HG03196 (cell line): ENCODE results near the gene NPB.

Experiments used
- ATAC-seq: cut with Tn5 transposase; IDR thresholded peaks from one replicate; pipeline ENCODE4 v1.9.1; 2021; ENCODE audit not compliant: unreplicated experiment

NPB gene

DNA sequence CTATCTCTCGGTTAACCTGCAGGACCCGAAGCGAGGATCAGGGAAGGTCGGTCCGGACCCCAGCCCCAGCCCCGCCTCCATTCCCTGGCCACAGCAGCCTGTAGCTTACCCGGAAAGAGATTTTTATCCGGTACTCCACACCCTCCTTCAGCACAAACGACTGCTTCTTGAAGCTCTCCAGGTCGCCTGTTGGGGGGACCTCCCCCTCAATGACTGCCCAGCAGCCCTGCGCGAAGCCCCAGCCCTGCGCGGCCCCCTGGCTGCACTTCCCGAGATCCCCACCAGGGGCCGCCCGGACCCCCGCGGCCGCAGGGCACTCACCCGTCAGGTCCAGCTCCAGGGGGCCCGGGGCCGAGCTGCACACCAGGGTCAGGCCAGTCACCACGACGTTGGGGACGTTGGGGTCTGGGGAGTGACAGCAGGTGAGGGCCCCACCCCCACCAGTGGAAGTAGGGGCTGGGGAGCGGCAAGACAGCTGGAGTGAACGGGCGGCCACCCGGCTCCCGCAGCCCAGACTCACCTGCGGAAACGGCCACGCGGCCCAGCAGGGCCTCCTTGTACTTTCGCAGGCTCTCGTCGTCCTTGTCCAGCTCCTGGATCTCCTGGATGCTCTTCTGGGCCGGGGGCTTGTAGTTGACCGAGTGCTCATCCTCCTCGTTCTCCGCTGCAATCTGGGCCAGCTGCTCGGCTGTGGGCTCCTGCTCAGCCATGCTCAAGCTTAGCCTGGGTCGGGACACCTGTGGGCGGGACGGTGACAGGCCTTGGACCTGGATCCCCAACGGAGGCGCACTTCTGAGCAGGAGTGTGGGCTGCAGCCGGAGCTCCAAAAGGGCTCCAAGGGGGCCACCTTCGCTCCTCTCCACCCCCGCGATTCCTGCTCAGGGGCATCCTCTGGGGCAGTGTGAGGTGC, 32.6 kb upstream of the NPB start:
- no peak for ATAC-seq

DNA sequence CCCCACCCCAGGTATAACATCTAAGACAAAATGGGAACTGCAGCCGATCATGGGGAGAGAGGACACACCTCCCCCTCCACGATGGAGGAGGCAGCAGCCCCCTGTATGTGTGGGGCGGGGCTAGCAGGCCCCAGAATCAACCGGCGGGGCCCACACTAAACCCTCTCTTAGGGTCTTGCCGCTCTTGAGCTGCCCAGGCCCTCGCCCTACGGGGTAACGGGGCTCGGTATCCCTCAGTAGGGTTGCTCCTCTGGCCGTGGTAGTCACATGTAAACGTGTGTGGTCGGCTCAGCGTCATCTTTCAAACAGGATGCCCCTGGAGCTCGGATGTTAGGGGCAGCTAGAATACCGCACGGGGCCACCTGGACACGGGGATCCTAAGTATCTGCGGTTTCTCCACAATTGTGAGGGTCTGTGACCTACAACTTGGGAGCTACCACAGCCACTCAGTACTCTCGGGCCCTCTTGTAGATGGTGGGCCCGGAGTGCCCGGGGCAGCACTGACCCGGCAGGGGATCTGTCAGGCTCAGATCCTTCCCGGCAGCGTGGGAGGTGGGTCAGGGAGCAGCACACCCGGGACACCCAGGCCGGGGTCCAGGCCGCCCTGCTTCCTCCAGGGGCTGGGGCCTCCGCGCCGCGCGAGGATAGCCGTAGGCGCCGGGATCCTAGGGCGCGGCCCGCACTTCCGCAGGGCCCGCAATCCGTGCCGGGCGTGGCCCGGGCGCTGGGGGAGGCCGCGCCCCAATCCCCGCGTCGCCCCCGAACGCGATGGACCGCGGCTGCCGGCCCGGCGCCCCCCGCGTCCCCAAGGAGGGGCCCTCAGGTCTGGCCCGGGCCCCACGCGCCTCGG, 31.7 kb upstream of the NPB start:
- ATAC-seq = peak; percentile 11

DNA sequence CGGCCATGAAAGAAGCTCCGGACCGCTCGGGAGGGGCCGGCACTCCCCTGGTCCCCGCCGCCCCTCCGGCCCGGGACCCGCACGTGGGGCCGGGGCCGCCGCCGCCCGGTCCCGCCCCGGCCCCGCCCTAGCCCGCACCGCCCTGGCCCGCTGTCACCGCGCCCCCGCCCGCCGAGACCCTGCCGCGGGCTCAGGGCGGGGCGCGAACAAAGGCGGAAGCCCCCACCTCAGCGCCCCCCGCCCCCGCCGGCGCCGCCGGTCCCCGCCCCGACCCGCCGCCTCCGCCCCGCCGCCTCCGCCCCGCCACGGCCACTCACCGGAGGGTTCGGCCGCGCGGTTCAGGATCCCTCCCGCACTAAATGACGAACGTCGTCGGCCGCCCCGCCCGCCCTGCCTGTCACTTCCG, 31.1 kb upstream of the NPB start, which contains the start of gene ARHGDIA:
ARHGDIA (minus strand) TSS at position 357 of the 406 bp plus-strand sequence. CDS start 1,407 bp downstream, outside the sequence.
- peak; percentile 15 for ATAC-seq

DNA sequence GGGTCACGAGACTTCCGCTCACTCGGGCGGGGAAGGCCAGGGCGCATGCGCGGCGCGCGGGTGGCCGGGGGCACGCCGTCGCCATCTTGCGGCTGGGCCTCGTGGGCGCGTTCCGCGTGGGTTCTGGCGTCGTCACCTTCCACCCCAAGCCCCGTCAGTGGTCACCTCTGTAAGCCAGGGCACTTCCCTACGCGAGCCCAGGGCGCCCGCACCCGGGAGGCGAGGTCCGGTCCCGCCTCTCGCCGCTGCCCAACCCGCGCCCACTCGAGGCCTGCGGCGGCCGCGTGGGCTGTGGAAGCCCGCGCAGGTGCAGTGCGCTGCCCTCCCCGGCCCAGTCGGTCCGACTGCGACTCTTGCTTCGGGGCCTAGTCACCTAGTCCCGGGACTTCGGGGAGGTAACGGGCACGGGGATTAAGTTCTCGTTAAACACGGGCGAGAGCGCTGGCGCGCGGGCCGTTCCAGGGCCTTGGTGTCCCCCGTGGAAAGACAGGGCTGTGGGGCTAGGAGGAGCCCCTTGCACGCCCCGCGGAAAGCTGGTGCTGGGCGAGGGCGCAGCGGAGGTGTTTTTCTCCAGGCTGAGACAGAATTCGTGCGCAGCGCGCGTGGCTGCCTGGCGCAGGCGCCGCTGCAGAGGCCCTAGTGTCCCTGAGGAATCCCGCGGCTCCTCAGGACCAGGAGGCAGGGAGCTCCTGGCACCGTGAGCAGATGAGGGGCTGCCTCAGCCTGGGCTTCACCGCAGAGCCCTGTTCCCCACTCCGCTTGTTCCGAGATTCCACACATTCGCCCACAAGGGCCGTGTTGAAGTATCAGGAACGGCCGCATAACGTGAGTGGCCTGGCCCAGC, 30.4 kb upstream of the NPB start:
- ATAC-seq = peak; percentile 45

DNA sequence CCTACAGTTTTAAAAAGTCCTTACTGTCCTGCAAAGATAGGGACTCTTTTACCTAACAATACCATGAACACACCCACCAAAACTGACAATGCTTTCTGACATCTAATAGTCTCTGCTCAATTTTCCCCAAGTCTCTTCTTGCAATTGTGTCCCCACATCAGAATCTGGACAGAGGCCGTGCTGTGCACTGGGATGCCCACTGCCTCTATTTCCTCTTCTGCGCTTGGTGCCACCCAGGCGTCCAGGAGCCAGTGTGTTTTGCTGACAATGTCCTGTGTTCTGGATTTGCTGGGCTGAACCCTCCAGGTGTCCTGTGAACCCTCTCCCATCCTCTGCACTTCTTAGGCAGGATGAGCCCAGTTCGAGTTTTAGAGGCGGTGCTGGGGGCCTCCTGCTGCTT, 24.5 kb upstream of the NPB start:
- no peak for ATAC-seq

DNA sequence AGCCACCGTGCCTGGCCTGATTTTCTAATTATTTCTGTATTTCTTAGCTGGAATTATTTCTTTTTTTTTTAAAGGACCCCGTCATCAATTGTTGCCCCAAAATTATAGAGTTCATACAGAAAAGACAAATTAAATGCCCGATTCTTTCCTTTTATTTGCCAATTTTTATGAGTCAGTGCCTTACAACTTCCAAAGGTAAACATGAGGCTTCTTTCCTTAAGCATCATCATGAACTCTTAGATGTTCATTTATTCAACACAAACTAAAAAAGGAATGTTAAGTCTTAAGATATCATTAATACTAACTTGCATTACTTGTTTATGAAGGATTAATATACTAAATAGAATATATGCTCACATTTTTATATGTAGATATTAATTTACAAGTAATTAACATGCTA, 23.7 kb upstream of the NPB start:
- ATAC-seq = no peak

DNA sequence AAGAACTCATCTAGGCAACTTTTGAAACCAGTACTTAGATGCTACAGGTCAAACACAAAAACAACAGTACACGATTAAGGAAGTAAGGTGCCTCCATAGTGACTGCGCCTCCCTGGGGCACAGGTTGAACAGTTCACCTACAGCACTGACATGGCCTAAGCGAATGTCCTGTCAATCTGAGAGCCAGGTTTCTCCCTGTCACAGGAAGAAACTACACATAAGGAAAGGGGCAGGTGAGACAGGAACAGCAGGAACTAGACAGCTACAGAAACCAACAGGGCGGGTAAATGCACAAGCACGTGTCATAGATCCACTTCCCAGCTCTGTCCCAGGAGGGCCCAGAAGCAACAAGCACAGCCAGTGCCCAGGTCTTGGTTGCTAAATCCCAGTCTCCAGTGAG, 22.9 kb upstream of the NPB start:
- ATAC-seq = no peak

DNA sequence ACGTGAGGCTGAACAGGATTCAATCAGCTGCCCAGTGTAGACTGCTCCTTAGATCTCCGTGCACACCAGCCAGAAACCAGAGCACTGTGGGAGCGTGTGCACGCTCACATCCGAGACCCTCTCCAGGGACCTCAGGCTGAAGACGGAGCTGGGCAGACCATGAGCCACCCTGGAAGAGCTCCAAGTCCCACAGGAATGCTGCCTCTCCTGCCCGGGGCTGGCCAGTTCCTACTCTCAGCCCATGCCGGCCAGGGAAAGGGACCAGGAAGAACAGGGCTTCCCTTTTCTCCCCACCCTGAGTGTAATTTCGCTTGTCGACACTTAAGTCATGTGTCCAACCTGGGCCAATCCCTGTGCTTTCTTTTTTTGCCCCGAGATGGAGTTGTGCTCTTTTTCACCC, 17.5 kb upstream of the NPB start:
- no peak for ATAC-seq

DNA sequence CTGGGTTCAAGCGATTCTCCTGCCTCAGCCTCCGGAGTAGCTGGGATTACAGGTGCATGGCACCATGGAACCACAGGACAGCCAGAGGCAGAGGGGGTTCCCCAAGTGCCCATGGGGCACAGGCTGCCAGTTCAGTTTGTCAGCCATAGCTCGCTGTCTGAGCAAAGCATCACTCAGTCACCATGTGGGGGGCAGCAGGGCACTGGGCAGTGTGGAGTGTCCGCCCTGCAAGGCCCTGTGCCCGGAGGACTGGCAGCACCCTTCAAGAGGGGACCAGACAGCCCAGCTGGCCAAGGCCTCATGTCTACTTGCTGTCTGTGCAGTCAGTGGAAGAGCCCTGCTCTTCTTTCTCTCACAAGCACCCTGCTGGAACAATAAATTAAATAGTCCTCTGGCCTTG, 17.1 kb upstream of the NPB start:
- no peak for ATAC-seq

DNA sequence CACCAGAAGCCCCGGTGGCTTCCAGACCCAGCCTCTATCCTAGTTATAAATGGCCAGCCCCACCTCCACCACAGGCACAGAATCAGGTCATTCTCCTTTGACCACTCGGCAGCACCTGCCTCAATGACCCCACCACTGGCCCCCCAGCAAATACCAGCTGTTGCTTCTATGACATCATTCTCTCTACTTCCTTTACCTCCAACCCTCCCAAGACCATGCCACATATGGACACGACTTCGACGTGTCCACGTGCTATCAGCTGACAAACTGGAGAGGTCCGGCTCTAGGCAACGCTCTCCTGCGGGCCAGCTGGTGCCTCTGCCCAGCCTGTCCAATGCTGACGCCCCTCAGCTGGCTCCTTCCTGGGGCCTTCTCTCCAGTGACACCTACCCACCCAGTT, 16.6 kb upstream of the NPB start:
- no peak for ATAC-seq

DNA sequence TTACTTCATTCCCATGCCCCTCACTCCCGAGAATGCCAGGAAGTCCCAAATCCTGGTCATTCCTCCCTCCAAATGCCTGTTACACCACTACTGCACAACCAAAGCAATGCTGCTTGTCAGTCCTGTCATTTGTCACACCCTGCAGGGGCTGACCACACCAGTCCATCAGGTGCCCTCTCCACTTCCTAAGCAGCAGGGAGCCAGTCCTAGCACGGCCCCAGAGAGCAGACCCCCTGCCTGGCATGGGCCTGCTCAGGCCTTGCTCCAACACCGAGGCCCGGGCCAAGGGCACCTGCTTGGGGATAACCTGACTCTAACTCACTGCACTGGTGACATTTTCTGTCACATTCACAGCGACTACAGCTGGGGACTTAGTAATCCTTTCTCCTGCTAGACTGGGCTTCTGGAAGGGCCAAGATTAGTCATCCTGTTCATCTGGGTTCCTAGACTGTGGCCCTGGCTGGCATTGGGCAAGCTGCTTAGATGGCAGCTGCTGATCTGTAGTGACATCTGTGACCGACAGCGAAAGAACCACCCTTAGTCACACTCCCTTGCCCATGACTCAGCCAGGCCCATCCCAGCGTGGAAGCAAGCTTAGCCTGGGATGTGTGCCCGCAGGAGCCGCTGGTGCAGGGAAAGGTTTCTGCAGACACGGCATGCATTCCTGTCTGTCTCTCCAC, 16.0 kb upstream of the NPB start:
- no peak for ATAC-seq

DNA sequence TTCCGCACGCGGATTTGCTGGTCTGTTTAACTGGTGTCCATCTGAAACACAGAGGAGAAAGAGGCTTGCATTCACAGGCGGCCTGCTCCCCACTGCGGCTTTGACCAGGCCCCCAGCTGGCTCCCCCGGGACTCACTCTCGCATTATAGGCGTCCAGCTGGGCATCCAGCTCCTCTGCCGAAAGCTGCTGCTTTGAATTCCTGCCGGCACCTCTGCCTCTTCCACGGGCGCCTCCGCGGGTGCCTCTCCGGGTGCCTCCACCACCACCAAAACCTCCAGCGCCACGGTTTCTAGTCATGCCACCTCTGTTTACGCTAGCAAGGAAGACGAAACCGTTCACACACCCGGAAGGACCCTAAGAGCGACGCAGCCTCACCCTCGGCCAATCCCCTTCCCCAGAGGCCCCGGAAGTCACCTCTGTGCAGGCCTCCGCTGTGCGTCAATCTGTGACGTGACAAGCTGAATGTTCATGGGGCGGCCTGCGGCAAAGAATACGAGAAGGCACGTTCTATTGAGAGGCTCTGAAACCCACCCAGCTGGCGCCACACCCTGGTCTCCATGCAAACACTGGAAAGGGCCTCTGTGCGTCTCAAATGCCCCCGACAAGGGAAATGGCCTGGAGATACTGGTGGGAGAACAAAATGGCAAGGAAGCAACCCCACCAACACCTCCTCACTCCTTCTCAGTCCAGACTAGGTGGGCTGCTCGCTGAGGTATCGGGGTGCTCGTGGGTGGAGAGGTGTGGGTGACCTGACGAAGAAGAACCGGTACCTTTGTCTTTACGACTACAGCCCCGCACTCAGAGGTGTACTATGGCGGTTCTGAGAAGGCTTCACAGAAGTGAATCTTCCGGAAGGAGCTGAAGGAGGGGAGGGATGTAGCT, 13.7 kb upstream of the NPB start:
- no peak for ATAC-seq

DNA sequence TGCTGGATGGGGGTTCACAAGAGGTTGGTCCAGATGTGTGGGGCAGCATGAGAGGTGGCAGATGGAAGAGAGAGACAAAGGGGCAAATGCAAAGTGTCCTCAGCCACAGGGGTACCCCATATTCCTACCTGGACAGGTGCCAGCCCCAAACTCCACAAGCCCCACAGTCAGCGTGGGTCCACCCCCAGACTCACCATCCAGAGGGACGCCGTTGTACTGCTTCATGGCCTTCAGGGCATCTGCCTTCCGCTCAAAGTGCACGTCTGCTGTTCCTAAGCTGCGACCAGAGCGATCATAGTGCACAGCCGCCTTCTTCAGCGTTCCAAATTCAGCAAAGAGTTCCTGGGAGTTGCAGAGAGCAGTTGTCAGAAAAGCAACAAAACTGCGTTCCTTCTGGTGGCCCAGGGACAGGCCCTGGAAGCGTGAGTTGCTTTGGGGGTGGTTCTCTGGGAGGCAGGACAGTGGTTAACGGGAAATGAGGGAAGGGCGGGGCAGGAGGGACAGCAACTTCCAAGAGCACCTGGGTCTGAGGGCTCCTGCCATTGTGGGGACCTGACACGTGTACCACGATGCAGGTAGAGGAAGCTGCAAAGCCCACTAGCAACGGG, 12.9 kb upstream of the NPB start:
- ATAC-seq = no peak

DNA sequence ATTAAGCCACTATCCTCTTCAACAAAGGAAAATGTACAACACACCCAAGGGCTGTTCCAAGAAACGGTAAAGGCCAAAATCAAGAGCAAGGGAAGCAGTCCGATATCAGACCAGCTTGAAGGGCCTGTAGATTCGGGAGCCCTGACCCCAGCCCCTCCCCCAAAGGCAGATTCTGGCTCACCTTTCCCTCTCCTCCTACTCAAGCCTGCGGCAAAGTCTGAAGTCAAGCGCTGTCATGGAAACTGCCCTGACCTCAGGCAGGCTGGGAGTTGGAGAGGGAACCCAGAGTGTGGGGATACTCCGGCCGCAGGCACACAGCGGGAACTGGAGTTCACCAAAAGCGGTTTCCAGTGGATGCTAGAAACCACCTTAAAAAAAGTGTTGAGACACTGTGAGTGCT, 12.4 kb upstream of the NPB start:
- no peak for ATAC-seq

DNA sequence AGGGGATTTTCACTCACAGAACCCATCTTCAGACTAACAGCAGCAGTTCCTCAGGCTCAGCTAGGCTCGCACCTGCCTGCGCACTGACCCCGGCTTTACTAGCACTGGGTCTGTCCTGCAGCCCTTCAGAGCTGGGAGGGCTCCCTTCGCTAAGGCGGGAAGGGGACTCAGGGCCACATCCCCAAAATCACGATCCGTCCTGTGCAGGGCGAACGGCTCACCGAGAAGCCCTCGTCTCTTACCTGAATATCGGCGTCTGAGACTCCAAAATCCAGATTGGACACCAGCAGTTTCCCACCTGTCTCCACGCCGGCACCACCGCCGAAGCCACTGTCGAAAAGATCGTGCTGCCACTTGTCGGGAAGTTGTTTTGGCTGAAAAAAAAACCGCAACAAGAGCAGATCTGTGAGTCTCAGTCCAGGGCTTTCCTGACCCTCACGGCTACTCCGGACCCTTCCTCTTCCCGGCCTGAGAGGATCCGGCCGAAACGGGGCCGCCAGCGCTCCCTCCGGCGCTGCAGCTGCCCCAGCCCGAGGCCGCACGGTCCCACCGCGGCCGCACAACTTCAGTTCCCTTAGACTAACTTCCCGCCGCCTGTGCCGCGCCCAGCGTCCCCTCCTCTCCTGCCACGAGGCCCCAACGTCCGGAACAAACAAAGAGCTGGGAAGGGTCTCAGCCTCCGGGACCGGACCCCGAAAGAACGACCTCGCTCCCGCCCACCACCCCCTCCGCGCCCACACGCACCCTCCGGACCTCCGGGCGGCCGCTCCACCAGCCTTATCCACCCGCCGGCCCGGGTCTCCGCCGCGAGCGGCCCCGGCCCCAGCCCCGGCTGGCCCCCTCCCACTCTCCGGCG, 11.4 kb upstream of the NPB start:
- ATAC-seq = peak; percentile 16

DNA sequence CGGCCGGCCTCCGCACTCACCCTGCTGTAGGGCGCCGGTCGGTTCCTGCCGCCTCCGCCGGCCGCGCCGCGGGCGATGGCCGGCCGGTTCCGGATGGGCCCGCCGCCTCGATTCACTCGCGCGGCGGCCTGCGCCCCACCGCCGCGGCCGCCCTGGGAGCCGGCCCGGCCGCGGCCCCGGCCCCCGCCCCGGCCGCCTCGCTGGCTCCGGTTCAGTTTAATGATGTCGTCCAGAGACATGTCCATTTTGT, 10.8 kb upstream of the NPB start:
- no peak for ATAC-seq

DNA sequence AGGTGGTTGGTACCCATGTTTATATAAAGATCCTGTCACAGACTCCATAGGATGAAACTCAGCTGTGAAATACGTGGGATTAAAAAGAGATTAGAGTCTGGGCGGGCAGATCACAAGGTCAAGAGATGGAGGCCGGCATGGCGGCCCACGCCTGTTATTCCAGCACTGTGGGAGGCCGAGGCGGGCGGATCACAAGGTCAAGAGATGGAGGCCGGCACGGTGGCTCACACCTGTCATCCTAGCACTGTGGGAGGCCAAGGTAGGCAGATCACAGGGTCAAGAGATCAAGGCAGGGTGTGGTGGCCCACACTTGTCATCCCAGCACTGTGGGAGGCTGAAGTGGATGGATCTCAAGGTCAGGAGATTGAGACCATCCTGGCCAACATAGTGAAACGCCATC, 6.6 kb upstream of the NPB start:
- no peak for ATAC-seq

DNA sequence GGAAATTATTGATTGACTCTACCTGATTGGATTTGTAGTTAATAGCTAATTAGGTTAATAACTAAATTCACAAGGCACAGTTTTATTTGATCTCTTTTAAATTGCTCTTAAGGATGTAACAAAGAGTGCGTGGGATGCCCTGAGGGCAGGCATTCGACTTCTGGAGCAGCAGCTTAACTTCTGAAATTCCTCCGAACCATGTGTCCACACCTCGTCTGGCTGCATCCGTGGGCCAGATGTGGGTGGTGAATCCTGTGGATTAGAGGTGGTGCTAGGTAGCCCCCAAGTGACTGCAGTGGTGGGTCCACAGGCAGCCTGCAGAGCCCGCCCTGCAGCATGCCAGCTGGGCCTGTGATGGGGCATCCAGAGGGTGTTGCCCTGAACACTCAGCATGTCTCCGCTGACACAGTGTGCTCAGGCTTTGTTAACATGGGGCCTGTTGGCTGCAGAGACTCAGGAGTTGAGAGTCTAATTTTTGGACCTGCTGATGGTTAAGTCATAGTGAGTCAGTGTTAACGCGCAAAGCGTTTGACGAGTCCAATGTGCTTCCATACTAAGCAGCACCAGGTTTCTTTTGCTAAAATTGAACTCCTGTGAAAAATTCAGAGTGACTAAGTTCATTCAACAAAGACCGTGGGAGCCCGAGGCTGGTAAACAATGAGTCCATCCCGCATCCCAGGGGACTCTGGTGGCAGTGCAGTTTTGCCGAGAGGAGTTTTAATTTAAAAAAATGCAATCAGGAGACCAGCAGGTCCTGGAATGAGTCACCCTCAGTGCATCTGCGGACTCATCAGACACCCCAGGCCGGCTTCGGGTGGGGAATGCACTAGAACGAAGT, 3.8 kb upstream of the NPB start:
- no peak for ATAC-seq
